Fibroblast of pulmonary artery (primary cell): Measurements from ENCODE around the gene SLC9B2.

Experiments used
- DNase-seq: peaks from one replicate; pipeline ENCODE4 v3.0.0-alpha.2; 2010; ENCODE audit warnings: low read depth
- H3K4me3 ChIP-seq: replicated peaks from 2 replicates; pipeline ENCODE4 v1.5.1; 2011; ENCODE audit warnings: low read depth, mild to moderate bottlenecking, control low read depth, low read length, moderate library complexity
- TF ChIP-seq, protein P1 (sequence below): IDR thresholded peaks from 2 replicates; pipeline ENCODE4 v1.5.1; 2011; ENCODE audit warnings: mild to moderate bottlenecking, control low read depth, low read length, inconsistent platforms; ENCODE audit errors: missing control alignments

Gene SLC9B2

DNA sequence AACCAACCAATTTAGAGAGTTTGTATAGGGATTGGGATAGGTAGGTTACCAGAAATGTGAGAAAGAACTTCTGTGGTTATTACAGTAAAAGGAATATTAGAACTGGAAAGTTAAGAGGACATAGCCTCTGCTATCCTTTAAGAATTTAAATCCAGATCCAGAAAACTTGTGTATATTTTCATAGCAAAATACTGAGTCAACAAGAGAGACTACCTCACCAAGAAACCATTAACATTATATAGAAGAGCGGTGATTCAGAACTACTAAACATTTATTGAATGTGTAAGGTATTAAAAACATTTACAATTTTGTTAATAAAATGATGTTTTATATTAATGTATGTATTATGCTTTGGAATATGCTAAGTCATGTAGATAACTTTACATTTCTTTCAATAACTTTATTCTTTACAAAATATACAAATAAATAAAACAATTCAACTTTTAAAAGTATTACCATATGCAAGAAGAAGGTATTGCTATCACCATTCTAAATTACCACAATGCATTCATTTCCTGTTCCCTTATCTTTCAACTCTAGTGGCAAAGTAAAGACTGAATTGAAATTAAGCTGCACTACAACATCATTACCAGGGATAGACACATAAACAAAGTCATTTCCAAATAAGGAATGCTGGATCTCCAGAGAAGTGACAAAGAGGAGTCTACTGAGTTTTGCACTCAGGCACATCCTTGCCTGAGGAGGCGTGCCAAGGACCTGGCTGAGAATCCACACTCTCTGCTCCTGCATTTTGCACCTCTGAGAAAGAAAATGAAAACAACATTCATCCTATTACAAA, 29.2 kb upstream of the SLC9B2 start:
- no peak overlapping the region for H3K4me3 ChIP-seq
- TF ChIP-seq, protein P1, sequence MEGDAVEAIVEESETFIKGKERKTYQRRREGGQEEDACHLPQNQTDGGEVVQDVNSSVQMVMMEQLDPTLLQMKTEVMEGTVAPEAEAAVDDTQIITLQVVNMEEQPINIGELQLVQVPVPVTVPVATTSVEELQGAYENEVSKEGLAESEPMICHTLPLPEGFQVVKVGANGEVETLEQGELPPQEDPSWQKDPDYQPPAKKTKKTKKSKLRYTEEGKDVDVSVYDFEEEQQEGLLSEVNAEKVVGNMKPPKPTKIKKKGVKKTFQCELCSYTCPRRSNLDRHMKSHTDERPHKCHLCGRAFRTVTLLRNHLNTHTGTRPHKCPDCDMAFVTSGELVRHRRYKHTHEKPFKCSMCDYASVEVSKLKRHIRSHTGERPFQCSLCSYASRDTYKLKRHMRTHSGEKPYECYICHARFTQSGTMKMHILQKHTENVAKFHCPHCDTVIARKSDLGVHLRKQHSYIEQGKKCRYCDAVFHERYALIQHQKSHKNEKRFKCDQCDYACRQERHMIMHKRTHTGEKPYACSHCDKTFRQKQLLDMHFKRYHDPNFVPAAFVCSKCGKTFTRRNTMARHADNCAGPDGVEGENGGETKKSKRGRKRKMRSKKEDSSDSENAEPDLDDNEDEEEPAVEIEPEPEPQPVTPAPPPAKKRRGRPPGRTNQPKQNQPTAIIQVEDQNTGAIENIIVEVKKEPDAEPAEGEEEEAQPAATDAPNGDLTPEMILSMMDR: no peak
- DNase-seq: peak; percentile 13

DNA sequence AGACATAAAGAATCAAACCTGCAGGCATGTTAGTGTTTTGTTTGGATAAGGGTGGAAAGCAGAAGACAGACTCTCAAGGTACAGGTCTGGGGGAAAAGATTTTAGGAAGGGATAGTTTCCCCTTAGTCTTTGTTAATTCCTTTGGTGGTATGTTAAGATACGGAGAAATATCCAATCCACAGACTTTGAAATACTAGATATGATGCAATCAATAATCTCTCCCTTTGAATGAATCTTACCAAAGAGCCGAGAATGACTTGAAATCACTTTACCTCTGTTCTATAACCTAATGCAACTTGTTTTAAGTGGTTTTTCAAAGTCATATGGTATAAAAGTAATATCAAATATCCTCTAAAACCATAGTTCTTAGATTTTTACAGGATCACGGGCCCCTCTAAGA, 28.3 kb upstream of the SLC9B2 start:
- DNase-seq: no peak
- TF ChIP-seq, protein P1: no peak
- no peak overlapping the region for H3K4me3 ChIP-seq

DNA sequence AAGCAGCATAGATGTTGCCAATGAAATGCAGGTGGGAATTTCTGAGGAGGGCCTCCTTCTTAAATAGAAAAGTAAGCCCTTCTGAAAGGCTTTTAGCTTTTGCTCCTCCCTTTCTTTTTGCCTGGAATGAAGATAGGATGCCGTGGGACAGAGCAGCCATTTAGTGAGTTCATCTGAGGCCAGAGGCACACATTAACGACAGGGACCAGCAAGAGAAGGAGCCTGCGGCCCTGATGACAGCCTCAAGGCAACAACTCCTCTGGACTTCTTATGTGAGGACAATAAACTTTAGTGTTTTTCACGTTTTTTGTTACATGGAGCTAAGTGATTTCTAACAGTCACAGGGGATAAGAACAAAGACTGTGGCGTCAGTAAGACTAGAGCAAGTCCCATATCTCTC, 24.1 kb upstream of the SLC9B2 start:
- TF ChIP-seq, protein P1: no peak
- no peak overlapping the region for H3K4me3 ChIP-seq
- DNase-seq: no peak

DNA sequence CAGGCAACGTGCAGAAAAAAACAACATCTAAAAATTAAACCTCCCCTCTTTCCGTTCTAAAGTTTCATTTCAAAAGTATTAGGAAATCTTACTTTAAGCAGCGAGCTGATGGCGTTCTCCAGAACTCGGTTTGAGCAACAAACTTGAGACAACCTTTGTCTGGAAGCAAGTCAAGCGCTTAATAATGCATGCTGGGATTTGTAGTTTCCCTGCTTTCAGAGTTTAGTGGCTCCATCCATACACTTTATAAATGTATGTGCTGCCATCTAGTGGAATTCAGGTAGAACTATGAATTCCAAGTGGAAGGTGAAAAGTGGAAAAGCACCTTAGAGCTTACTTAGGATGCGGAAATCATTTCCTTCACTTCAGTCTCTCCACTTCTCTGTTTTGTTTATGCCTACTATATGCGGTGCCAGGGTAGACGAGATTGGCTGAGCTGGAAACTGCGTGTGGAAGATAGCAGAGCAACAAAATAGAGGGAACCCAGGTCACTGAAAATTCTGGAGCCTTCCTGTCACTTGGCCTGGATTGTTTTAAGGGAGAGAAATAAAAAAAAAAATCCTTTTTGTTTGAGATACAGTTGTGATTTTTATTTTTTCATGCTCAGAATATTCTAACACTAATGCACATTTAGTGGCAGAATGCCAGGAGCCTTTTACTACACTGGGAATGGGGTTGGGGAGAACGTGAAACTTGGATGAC, 23.3 kb upstream of the SLC9B2 start, which contains the start of gene BDH2:
BDH2 (minus strand) TSS at position 144 of the 702 bp plus-strand sequence. CDS start 3,580 bp downstream, outside the sequence.
- H3K4me3 ChIP-seq: peak within 1 kb of the TSS; percentile 75
- peak; percentile 98 for DNase-seq
- TF ChIP-seq, protein P1: peak; percentile 68

DNA sequence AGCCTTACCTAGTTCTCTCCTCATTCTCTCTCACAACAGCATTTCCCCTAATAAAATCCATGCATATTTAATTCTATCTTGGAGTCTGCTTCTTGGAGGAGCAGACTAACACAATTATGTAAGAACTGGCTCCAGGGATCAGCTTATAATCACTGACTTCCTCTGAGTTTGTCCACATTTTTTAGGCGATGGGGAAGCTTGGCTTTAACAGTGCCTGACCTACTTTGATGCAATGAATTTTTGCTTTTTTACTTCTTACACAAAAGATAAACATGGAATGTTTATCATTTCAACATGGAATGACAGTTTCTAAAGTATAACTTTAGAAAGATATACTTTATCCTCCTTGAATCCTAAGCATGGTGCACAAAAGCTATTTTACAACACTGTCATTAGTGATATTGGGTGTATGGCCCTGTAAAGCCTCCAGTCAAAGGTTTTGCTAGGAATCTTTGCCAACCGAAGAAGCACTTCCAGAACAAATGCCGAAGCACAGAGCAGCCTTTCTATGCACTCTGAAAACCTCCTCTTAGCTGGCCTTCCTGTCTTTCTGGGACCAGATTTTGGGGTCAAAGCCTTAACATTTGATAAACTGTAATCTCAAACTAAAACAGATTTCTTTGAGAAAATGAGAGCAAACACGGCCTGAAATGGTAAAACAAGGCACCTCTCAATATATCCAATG, 22.3 kb upstream of the SLC9B2 start:
- H3K4me3 ChIP-seq: peak overlapping the region; percentile 75
- peak; percentile 26 for DNase-seq
- TF ChIP-seq, protein P1: no peak

DNA sequence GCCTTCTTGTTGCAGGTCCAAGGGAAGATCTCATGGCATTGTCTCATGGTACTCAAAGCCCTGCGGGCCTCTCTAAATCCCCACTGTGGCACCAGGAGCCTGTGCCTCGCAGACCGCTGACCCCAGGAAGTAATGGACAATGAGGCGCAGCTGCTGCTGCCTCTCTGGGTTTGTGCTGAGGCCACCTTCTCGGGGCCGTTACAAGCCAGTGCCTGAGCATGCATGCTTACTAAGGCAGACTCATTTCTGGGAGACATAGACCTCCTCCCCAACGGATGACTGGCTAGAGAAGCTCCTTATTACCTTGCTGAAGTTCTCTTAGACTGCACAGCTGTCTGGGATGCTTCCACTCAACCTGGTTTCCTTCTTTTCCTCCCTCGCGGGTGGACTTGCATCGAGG, 21.8 kb upstream of the SLC9B2 start:
- DNase-seq: no peak
- peak overlapping the region; percentile 75 for H3K4me3 ChIP-seq
- TF ChIP-seq, protein P1: no peak
